Activated T-cell treated with anti-CD3 and anti-CD28 coated beads for 48 hours (primary cell): ENCODE measurements around the gene FXYD6.

ENCODE experiments used
- DNase-seq: peaks from one replicate; pipeline ENCODE4 v3.0.0-alpha.2; 2020; ENCODE audit warnings: low read depth

FXYD6 gene

DNA sequence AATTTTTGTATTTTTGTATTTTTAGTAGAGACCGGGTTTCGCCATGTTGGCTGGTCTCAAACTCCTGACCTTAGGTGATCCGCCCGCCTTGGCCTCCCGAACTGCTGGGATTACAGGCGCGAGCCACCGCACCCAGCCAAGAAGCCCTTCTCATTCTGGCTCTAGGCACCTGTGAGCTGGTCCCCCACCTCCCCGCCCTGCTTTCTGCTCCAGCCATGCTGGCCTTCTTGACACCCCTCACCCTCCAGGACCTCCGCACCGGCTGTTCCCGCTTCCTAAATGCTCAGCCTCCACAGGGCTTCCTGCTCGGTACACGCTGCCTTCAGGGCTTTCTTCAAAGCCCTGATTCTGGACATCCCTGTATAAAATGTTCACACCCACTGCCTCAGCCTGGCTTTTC, 46.4 kb downstream of the FXYD6 start:
- no peak for DNase-seq

GRCh38 chr11:117829369-117829725, 47.1 kb downstream of the FXYD6 start:
- DNase-seq, result no peak

GRCh38 chr11:117828611-117829368, 47.7 kb downstream of the FXYD6 start:
- peak; percentile 80 for DNase-seq

- DNase-seq, result no peak
Measured at GRCh38 chr11:117827521-117828511, 48.6 kb downstream of the FXYD6 start.

DNA sequence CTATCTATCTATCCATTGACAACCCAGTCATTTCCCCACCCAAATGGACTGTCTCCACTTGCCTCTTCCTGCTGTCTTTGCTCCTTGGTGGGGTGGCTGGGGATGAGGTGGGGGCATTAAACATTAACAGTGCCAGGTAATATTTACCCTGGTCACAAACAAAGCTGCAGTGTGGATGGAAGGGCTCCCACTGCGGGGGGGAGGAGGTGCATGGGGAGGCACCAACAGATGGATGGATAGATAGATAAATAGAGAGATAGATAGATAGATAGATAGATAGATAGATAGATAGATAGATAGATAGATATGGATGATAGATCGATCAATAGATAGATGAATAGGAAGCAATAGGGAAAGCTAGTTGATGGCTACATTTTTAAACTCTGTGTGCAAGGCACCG, 49.6 kb downstream of the FXYD6 start:
- no peak for DNase-seq

DNA sequence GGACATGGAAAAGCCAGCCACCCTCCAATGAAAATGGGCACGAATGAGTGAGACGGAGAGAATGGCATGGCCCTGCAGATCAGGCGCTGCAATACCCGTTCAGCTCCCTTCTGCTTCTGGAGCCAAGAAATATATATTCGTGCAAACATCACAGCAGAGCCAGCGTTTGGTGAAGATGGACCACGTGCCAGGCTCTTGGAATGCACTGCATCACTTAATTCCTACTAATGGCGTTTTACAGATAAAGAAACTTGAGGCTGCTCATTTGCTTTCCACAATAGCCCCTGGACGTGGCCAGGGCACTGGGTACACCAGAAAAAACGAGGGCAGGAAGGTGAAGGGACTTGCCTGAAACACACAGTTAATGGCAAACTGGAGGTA, 50.3 kb downstream of the FXYD6 start:
- DNase-seq, result no peak

DNA sequence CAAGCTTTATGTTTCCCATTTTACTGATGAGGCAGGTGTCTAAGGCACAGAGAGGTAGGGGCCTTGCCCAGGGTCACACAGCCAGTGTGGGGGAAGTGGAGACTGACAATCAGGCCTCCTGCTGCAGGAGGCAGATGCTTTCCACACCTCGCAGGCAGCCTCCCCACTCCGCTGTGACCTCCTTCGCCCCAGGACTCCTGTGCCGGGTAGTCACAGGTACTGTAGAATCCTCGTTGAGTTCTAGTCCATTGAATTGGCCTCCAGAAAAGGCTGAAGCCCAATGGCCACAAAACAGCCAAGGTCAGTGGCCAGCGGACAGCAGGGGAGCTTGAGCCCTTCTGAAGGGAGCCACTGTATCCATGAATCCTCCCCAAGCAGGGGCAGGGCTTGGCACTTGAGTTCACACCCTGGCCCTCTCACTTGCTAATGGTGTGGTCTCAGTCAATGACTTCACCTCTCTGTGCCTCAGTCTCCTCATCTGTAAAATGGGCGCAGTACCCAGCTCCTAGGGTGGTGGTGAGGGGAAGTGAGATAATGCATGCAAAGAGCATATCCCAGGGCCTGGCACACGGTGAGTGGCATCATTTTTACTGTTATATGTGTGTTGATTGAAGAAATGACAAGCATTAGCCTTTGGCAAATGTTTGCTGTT, 50.8 kb downstream of the FXYD6 start:
- DNase-seq, result no peak

DNA sequence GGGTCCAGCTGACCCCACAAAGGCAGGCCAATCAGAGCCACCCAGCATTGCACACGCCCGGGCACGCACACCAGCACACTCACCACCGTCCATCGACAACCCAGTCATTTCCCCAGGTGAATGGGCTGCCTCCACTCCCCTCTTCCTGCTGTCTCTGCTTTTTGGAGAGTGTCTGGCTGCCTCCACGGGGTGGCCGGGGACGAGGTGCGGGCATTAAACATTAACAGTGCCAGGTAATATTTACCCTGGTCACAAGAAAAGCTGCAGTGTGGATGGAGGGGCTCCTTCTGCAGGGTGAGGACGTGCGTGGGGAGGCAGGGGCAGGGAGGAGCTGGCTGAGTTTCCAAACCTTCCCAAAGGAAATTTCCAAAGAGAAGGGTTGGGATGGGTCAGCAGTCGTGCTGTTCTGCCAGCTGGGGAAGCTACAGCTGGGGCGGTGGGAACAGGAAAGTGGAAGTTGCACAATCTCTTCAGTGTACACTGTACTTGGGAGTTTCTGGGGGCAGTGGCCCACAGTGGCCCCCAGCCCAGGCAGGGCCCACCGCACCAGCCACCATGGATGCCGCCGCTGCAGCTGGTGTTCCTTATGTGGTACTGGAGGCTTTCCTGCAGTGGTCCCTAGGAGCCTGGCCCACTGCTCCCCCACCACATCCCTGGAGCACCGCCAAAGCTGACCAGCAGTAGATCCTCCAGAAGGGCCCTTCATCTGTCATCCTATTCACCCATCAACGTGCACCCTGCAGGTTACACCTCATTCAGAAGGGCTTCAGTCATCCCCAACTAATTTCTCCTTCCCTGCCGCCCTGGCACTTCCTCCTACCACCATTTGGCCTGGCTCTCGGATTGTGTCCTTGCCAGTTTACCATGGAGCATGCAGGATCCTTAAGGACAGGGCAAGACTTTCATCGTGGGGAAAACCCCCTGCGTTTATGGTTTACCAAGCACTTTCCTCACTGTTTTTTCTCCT, 51.6 kb downstream of the FXYD6 start, which contains the start of gene FXYD2:
FXYD2 (minus strand) TSS at position 174 of the 967 bp plus-strand sequence; CDS start at position 108, 66 bp downstream.
- DNase-seq, result no peak

DNA sequence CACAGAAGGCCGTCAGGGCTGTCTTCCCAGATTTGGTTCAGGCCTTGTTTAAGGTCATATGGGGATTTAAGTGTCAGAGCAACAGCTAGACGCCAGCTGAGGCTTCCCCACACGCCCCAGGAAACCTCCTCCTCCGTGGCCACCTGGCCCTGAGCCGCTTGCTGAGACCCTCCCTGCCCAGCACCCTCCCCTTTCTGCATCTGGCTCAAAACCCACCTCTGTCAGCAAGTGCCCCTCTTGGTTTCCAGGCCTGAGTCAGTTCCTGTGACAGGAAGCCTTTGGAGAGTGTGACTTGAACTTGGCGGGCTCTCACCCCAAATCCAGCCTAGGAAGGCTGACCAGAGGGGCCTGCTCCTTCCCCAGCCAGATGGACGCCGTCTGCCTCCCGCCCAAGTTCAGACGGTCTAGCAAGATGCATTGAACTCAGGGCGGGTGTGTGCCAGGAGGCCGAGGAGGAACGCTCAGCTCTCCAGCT, 52.5 kb downstream of the FXYD6 start:
- no peak for DNase-seq

DNA sequence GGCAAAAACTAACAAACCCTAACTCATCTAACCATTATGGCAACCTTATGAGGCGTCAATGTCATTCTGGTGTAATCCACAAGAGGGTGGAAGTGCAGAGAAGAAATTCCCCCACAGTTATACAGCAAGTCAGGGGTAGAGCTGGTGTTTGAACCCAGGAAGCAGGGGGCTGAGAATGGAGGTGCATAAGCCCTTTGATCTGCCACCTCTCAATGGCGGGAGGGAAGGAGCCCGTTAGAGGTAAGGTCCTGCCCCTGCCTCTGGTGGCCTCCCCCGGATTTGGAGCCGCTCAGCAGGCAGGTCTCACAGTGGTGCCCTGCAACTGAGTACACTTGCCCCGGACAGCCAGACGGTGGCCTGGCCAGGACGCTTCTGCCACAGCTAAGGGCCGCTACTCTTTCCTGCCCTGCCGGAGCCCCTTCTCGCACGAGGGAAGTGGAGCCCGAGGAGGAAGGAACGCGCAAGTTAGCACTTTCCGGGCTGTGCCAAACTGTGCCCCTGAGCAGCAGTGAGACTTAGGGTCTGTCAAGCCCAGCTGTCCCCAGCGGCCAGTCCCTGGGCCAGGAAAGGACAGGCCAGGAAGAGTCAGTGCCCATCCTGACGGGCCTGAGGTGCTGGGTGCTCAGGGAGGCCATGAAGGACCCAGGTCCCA, 53.0 kb downstream of the FXYD6 start:
- no peak for DNase-seq

- DNase-seq, result peak; percentile 57
Measured at GRCh38 chr11:117822074-117823033, 54.1 kb downstream of the FXYD6 start.

- no peak for DNase-seq
Measured at GRCh38 chr11:117821431-117821830, 55.0 kb downstream of the FXYD6 start.

- no peak for DNase-seq
Measured at GRCh38 chr11:117820516-117820915, 55.9 kb downstream of the FXYD6 start.

- no peak for DNase-seq
Measured at GRCh38 chr11:117820071-117820470, 56.4 kb downstream of the FXYD6 start.

DNA sequence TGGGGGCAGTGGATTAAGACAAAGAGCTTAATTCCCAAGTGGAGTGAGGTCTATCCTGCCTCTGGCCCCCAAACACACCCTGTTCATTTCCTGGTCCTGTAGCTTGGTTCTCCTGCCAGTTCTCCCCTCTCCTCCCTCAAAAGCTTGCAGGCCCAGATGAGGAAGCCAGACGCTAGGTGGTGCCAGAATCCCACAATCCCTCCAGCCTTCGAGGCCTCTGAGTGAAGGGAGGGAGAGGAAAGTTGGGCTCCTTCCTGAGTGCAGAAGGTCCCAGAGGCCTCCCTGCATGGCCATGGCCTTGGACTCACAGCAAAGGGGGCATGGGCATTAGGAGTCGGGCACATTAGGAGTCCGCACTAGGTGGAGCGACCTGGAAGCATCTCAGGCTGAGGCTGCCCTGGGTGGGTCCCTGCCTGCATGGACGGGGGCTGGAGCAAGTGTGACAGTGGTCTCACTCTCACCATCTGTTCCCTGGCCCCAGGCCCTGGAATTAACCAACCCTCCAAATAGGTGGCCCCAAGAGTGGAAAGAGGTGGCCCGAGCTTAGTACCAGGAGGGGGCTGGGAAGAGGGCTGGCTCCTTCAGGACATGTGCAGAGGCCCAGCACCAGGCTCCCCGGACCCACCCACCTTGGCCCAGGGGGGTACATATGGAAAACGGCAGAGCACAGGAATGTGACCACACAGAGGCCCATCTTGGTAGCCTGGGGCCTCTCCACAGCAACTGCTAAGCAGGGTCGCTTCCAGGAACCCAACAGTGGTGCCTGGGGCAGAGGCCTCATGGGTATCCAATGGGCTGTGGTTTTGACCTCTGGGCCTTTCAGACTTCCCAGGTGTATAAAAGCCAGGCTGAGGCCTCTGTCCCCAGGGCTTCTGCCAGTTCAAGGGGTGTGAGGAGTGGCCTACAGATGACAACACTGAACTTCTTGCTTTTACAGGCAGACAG, 57.1 kb downstream of the FXYD6 start:
- DNase-seq, result no peak

DNA sequence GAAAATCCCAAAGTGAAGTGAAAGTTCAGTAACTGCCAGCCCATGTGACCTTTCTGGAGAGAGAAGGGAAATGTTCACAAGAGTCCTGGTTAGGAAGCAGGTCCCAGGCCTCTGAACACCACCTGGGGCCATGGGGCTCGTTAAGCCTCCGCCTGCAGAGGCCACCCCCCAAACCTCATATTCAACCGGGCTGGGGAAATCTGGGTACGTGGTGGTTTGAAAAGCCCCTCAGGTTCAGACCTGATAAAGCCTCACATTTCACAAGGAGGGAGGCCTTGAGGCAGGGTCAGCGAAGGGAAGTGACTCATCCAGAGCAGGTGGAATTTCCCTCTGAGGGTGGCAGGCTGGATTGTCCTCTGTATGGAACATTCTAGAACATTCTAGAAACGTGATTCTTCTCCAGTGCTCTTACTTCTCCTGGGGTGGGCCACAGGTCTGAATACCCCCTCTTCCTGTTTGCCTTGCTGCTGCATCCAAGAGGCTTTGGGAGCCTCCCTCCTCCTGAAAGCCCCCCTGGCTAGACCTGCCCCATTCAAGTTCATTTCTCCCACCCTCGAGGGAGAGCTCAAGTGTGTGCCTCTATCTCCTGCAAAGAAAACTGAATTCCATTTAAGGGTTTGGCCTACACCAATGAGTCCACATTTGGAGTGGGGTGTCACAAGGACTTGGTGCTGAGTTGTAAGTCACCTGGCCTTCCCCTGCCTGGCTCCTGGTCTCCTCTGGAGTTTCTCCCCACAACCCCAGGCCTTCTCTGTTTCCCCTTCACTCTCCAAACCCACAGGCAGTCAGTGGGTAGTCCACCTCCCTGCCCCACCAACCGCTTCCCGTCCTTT, 58.2 kb downstream of the FXYD6 start:
- DNase-seq, result no peak

GRCh38 chr11:117817368-117818040, 59.0 kb downstream of the FXYD6 start:
- peak; percentile 88 for DNase-seq
